B cell (primary cell): ENCODE measurements around the gene SOCS2. TPM values are rescaled to one million over a fixed set of nuclear protein-coding genes. Genes with fewer than 3 reads are reported as not detected.

Experiments used
- ATAC-seq: fragments of 200-7000 bp; cut with Tn5 transposase; one replicate; pipeline ENCODE4 v1.10.0; 2021; ENCODE audit warnings: low read depth, mild to moderate bottlenecking, moderate number of reproducible peaks, moderate library complexity
- CTCF ChIA-PET: fragments of 350-600 bp; sonication (Branson Sonifier 250); formaldehyde crosslinking; loops from one replicate; lab custom pipeline; 2021; ENCODE audit warnings: antibody characterized with exemption, inconsistent platforms; lab: Charles Lee
- POLR2A ChIA-PET: fragments of 350-600 bp; sonication (Branson Sonifier 250); formaldehyde crosslinking; loops from one replicate; lab custom pipeline; 2021; ENCODE audit warnings: antibody characterized with exemption; lab: Charles Lee
- DNase-seq: peaks from one replicate; pipeline ENCODE4 v3.0.0; 2013
- H2AFZ ChIP-seq: 2 replicates; pipeline ENCODE4 v1.6.1; 2012; ENCODE audit warnings: mild to moderate bottlenecking, low read depth, low read length; ENCODE audit not compliant: insufficient read depth, poor library complexity, severe bottlenecking
- H3K27ac ChIP-seq, 2 donors: 1 replicate in 1 of 2; 2 replicates in 1 of 2; pipeline ENCODE4 v1.5.1; 2012 to 2013; ENCODE audit warnings: low read length in 2 of 2, mild to moderate bottlenecking in 2 of 2, moderate library complexity in 1 of 2
- H3K27me3 ChIP-seq, 4 experiments: fragments of 200-600 bp in 1 of 4; sonication (generic) in 1 of 4; replicated peaks in 1 of 4; 1 replicate in 2 of 4; 2 replicates in 2 of 4; pipeline versions ENCODE4 v1.6.1 to v1.7.0; 2013 to 2016; ENCODE audit warnings: low read length in 3 of 4, mild to moderate bottlenecking in 2 of 4, mixed read lengths in 1 of 4, moderate library complexity in 1 of 4; ENCODE audit not compliant: insufficient read depth in 4 of 4, control insufficient read depth in 3 of 4; ENCODE audit errors: control extremely low read depth in 1 of 4
- H3K36me3 ChIP-seq, 2 experiments: replicated peaks in 1 of 2; 1 replicate in 1 of 2; 2 replicates in 1 of 2; pipeline versions ENCODE4 v1.6.1 to v1.7.1; 2013; ENCODE audit warnings: low read length in 1 of 2; ENCODE audit not compliant: insufficient read depth in 2 of 2, control insufficient read depth in 1 of 2; ENCODE audit errors: control extremely low read depth in 1 of 2, extremely low read depth in 1 of 2
- H3K4me1 ChIP-seq, 2 donors: fragments of 200-600 bp in 1 of 2; sonication (generic) in 1 of 2; 1 replicate in 1 of 2; 2 replicates in 1 of 2; pipeline versions ENCODE4 v1.5.1 to v1.6.1; 2013 to 2017; ENCODE audit warnings: low read length in 2 of 2; ENCODE audit not compliant: control insufficient read depth in 2 of 2, insufficient read depth in 2 of 2
- H3K4me2 ChIP-seq: replicated peaks from 2 replicates; pipeline ENCODE3; 2012; ENCODE audit warnings: mild to moderate bottlenecking, low read depth, low read length; ENCODE audit not compliant: poor library complexity, severe bottlenecking
- H3K4me3 ChIP-seq, 5 experiments: fragments of 200-600 bp in 1 of 5; sonication (generic) in 1 of 5; 1 replicate in 3 of 5; 2 replicates in 2 of 5; pipeline versions ENCODE4 v1.5.1 to v1.7.0; 2011 to 2016; ENCODE audit warnings: low read length in 4 of 5, mild to moderate bottlenecking in 4 of 5, low read depth in 2 of 5, control low read depth in 1 of 5, moderate library complexity in 1 of 5; ENCODE audit not compliant: insufficient read depth in 1 of 5; ENCODE audit errors: control extremely low read depth in 1 of 5, extremely low read depth in 1 of 5
- H3K79me2 ChIP-seq: fragments of 200-600 bp; sonication (generic); one replicate; pipeline ENCODE4 v1.6.0; 2016; ENCODE audit warnings: low read length; ENCODE audit not compliant: control insufficient read depth, insufficient read depth
- H3K9ac ChIP-seq: fragments of 200-600 bp; sonication (generic); 2 replicates; pipeline ENCODE4 v1.6.1; 2017; ENCODE audit warnings: mild to moderate bottlenecking, low read length, moderate library complexity
- H3K9me3 ChIP-seq, 3 donors: one replicate each; pipeline versions ENCODE4 v1.6.1 to v1.7.1; 2013; ENCODE audit warnings: low read length in 2 of 3; ENCODE audit not compliant: control insufficient read depth in 2 of 3, insufficient read depth in 1 of 3; ENCODE audit errors: control extremely low read depth in 1 of 3
- H4K20me1 ChIP-seq: 2 replicates; pipeline ENCODE4 v1.6.0; 2012; ENCODE audit warnings: mild to moderate bottlenecking, low read length; ENCODE audit not compliant: insufficient read depth, control insufficient read depth, poor library complexity, severe bottlenecking
- H3K27ac Mint-ChIP-seq: one replicate; pipeline ENCODE4 v1.8.0; 2021; ENCODE audit warnings: mixed read lengths
- H3K27me3 Mint-ChIP-seq: one replicate; pipeline ENCODE4 v1.8.0; 2021; ENCODE audit warnings: mixed read lengths
- H3K4me1 Mint-ChIP-seq: one replicate; pipeline ENCODE4 v1.8.0; 2021; ENCODE audit warnings: mixed read lengths
- H3K4me3 Mint-ChIP-seq: one replicate; pipeline ENCODE4 v1.8.0; 2021; ENCODE audit warnings: mixed read lengths
- H3K9me3 Mint-ChIP-seq: one replicate; pipeline ENCODE4 v1.8.0; 2022; ENCODE audit warnings: mixed read lengths; ENCODE audit not compliant: insufficient read depth
- CTCF ChIP-seq: fragments of 200-600 bp; IDR thresholded peaks from one replicate; pipeline ENCODE4 v1.8.0; 2022; ENCODE audit warnings: antibody characterized with exemption, mild to moderate bottlenecking
- EZH2 ChIP-seq: IDR thresholded peaks from 2 replicates; pipeline ENCODE4 v1.6.1; 2012; ENCODE audit warnings: borderline replicate concordance, low read depth, mild to moderate bottlenecking, moderate library complexity, low read length; ENCODE audit not compliant: insufficient read depth, poor library complexity, severe bottlenecking
- WGBS: methylation state at CpG from one replicate; pipeline ENCODE4 v1.1.5; 2013; ENCODE audit warnings: missing lambda C conversion rate; ENCODE audit not compliant: insufficient coverage; 5-methylcytosine and 5-hydroxymethylcytosine counted together
- intact Hi-C: fragments of 100-400 bp; cut with micrococcal nuclease; formaldehyde crosslinking; loops from one replicate; pipeline ENCODE4 v1.10.0; 2022
- polyA plus RNA-seq: library from polyadenylated mRNA; depleted of rRNA; stranded (reverse); fragments of >200 nt; gene quantifications from 2 replicates; pipeline ENCODE4 v1.2.3, GENCODE V29; 2012
- total RNA-seq, 2 donors: library from RNA; stranded (reverse); fragments of 120-200 nt in 1 of 2; gene quantifications; 1 replicate in 1 of 2; 2 replicates in 1 of 2; pipeline versions ENCODE4 v1.2.3 to v1.2.4, GENCODE V29; 2013 to 2022

SOCS2 gene
- total and polyA plus RNA-seq, 2 donors (not counting 1 experiment from before 2014, with no cell fraction given) = 1.3 to 1.6 TPM

GRCh38 chr12:93622485-93622884, 50.0 kb downstream of the SOCS2 start:
- Histone ChIP-seq H3K9me3 (peaks cover 0 to 4% (median 0%) of the 10 kb centered on the region in 3 donors), H3K9ac (no peak overlapping the region), H4K20me1 (no peaks in the 10 kb centered on the region), H3K4me1 (no peaks in the 10 kb centered on the region), H3K79me2 (no peaks in the 10 kb centered on the region), H3K4me3 (no peak overlapping the region), H3K4me2 (no peak overlapping the region), H3K27me3 (no peaks in the 10 kb centered on the region), H2AFZ (no peak overlapping the region), H3K36me3 (no peaks in the 10 kb centered on the region), H3K27ac (no peak overlapping the region)
- CTCF ChIA-PET = no interaction called here
- intact Hi-C loops = no loop called here
- WGBS = 67% methylated on average over 1 of the region's 2 CpGs
- DNase-seq (no peak), ATAC-seq (no peak)
- POLR2A ChIA-PET = no interaction called here
- TF ChIP-seq EZH2 (no peak), CTCF (no peak)
- Mint-ChIP-seq H3K27me3 (peaks cover 6% of the 10 kb centered on the region), H3K9me3 (no peaks in the 10 kb centered on the region), H3K27ac (no peak overlapping the region), H3K4me1 (peaks cover 3% of the 10 kb centered on the region), H3K4me3 (no peak overlapping the region)

GRCh38 chr12:93624595-93625294, 52.3 kb downstream of the SOCS2 start:
- intact Hi-C loops = no loop called here
- POLR2A ChIA-PET = no interaction called here
- no peak overlapping the region for H2AFZ ChIP-seq

More at GRCh38 chr12:93624595-93625294, 52.3 kb downstream of the SOCS2 start:
- Mint-ChIP-seq H3K27me3 (no peaks in the 10 kb centered on the region), H3K27ac (no peak overlapping the region), H3K4me1 (peaks cover 3% of the 10 kb centered on the region), H3K9me3 (no peaks in the 10 kb centered on the region), H3K4me3 (no peak overlapping the region)
- TF ChIP-seq CTCF (no peak), EZH2 (no peak)
- Histone ChIP-seq H3K4me2 (no peak overlapping the region), H3K9me3 (peaks cover 0 to 4% (median 0%) of the 10 kb centered on the region in 3 donors), H3K36me3 (no peaks in the 10 kb centered on the region), H4K20me1 (no peaks in the 10 kb centered on the region), H3K79me2 (no peaks in the 10 kb centered on the region), H3K4me3 (no peak overlapping the region), H3K27ac (no peak overlapping the region), H3K4me1 (no peaks in the 10 kb centered on the region), H3K9ac (no peak overlapping the region), H3K27me3 (no peaks in the 10 kb centered on the region)
- WGBS = 29% methylated on average over 2 of the region's 2 CpGs
- no peak for ATAC-seq
- CTCF ChIA-PET = interaction anchor here (1.0 kb wide), 1 partner anchor 122 kb away, joined by 4 read pairs; no protein-coding TSS in a partner anchor
- no peak for DNase-seq
